Midbrain (tissue), 1 donor: ENCODE results near the gene BCAS3.

ENCODE experiments used
- DNase-seq: peaks from one replicate; lab custom pipeline; 2025; lab: John Stamatoyannopoulos, UW

BCAS3 gene

GRCh38 chr17:61366076-61366714 lies 688.5 kb downstream of the BCAS3 start:
- no peak for DNase-seq

GRCh38 chr17:61366715-61367413 lies 689.2 kb downstream of the BCAS3 start:
- no peak for DNase-seq

GRCh38 chr17:61368049-61368831 lies 690.6 kb downstream of the BCAS3 start:
- DNase-seq, result no peak

GRCh38 chr17:61368832-61369450 lies 691.3 kb downstream of the BCAS3 start:
- DNase-seq, result no peak

- no peak for DNase-seq
Observed at GRCh38 chr17:61369751-61370150, 692.1 kb downstream of the BCAS3 start.

GRCh38 chr17:61371179-61371578 lies 693.5 kb downstream of the BCAS3 start:
- DNase-seq, result no peak

GRCh38 chr17:61371606-61372005 lies 694.0 kb downstream of the BCAS3 start:
- DNase-seq, result no peak

GRCh38 chr17:61372436-61372835 lies 694.8 kb downstream of the BCAS3 start:
- no peak for DNase-seq

GRCh38 chr17:61376931-61377838 lies 699.5 kb downstream of the BCAS3 start:
- DNase-seq, result no peak

GRCh38 chr17:61378658-61379456 lies 701.2 kb downstream of the BCAS3 start:
- DNase-seq, result no peak

GRCh38 chr17:61379457-61380216 lies 702.0 kb downstream of the BCAS3 start:
- no peak for DNase-seq

GRCh38 chr17:61380217-61380835 lies 702.7 kb downstream of the BCAS3 start:
- DNase-seq, result no peak

- no peak for DNase-seq
Observed at GRCh38 chr17:61380836-61381525, 703.3 kb downstream of the BCAS3 start.

- DNase-seq, result no peak
Observed at GRCh38 chr17:61381537-61381936, 703.9 kb downstream of the BCAS3 start.

- DNase-seq, result no peak
Observed at GRCh38 chr17:61382796-61383688, 705.4 kb downstream of the BCAS3 start.

- no peak for DNase-seq
Observed at GRCh38 chr17:61383689-61384201, 706.1 kb downstream of the BCAS3 start.

GRCh38 chr17:61384354-61384691 lies 706.7 kb downstream of the BCAS3 start:
- DNase-seq, result no peak
